Liver (tissue), 9 donors: Measurements from ENCODE around the gene FAM32A. TPM values are rescaled to one million over a fixed set of nuclear protein-coding genes. Genes with fewer than 3 reads are reported as not detected.

Source experiments
- DNase-seq: peaks from one replicate; pipeline ENCODE4 v3.0.0-alpha.2; 2017; ENCODE audit warnings: low spot score
- H3K27ac ChIP-seq, 2 donors: one replicate each; pipeline ENCODE4 v1.7.0; 2013; ENCODE audit warnings: inconsistent platforms in 2 of 2, low read length in 2 of 2, control low read depth in 1 of 2, low read depth in 1 of 2, mild to moderate bottlenecking in 1 of 2
- H3K27me3 ChIP-seq, 4 donors: one replicate each; pipeline versions ENCODE4 v1.6.1 to v1.7.0; 2013; ENCODE audit warnings: low read length in 3 of 4, inconsistent platforms in 1 of 4, mild to moderate bottlenecking in 1 of 4, moderate library complexity in 1 of 4; ENCODE audit not compliant: control insufficient read depth in 4 of 4, insufficient read depth in 4 of 4
- H3K36me3 ChIP-seq, 4 donors: one replicate each; pipeline versions ENCODE4 v1.6.1 to v1.7.0; 2013; ENCODE audit warnings: low read length in 3 of 4, mild to moderate bottlenecking in 3 of 4, low read depth in 1 of 4, moderate library complexity in 1 of 4; ENCODE audit not compliant: control insufficient read depth in 4 of 4, insufficient read depth in 3 of 4
- H3K4me1 ChIP-seq, 4 donors: one replicate each; pipeline versions ENCODE4 v1.6.1 to v1.7.0; 2013; ENCODE audit warnings: low read length in 3 of 4, mild to moderate bottlenecking in 3 of 4, moderate library complexity in 1 of 4; ENCODE audit not compliant: control insufficient read depth in 4 of 4, insufficient read depth in 4 of 4
- H3K4me3 ChIP-seq, 3 donors: one replicate each; pipeline versions ENCODE4 v1.6.1 to v1.7.0; 2013; ENCODE audit warnings: low read length in 3 of 3, control low read depth in 1 of 3, low read depth in 1 of 3, mild to moderate bottlenecking in 1 of 3
- H3K9ac ChIP-seq, 2 donors: one replicate each; pipeline ENCODE4 v1.7.0; 2013; ENCODE audit warnings: low read length in 2 of 2, mild to moderate bottlenecking in 2 of 2, moderate library complexity in 2 of 2, control low read depth in 1 of 2, low read depth in 1 of 2
- H3K9me3 ChIP-seq, 4 donors: one replicate each; pipeline versions ENCODE4 v1.6.1 to v1.7.0; 2013; ENCODE audit warnings: low read length in 3 of 4; ENCODE audit not compliant: control insufficient read depth in 4 of 4
- ATF3 ChIP-seq: IDR thresholded peaks from 2 replicates; pipeline ENCODE4 v1.6.1; 2016; ENCODE audit warnings: antibody characterized with exemption
- CTCF ChIP-seq: fragments of 150-350 bp; IDR thresholded peaks from 2 replicates; pipeline ENCODE4 v1.5.1; 2017; ENCODE audit warnings: improper control_type of control experiment, low read depth, low read length; ENCODE audit not compliant: missing input control
- FOXA1 ChIP-seq: IDR thresholded peaks from 2 replicates; pipeline ENCODE4 v1.6.1; 2016; ENCODE audit warnings: antibody characterized with exemption
- HNF4A ChIP-seq, 2 donors: conservative IDR thresholded peaks; 2 replicates each; pipeline ENCODE4 v1.6.1; 2016; ENCODE audit warnings: antibody characterized with exemption in 2 of 2, mild to moderate bottlenecking in 2 of 2
- HNF4G ChIP-seq: IDR thresholded peaks from 2 replicates; pipeline ENCODE4 v1.6.1; 2016; ENCODE audit warnings: antibody characterized with exemption
- NR2F2 ChIP-seq: IDR thresholded peaks from 2 replicates; pipeline ENCODE4 v1.6.1; 2016; ENCODE audit warnings: antibody characterized with exemption
- RAD21 ChIP-seq, 2 donors: IDR thresholded peaks; 2 replicates each; pipeline ENCODE4 v1.6.1; 2016; ENCODE audit warnings: antibody characterized with exemption in 2 of 2, mild to moderate bottlenecking in 2 of 2
- REST ChIP-seq: IDR thresholded peaks from 2 replicates; pipeline ENCODE4 v1.6.1; 2016; ENCODE audit warnings: antibody characterized with exemption, mild to moderate bottlenecking
- RXRA ChIP-seq, 2 donors: IDR thresholded peaks; 2 replicates each; pipeline ENCODE4 v1.6.1; 2017 to 2018; ENCODE audit warnings: antibody characterized with exemption in 2 of 2, mild to moderate bottlenecking in 1 of 2
- SP1 ChIP-seq: IDR thresholded peaks from 2 replicates; pipeline ENCODE4 v1.6.1; 2018; ENCODE audit warnings: antibody characterized with exemption, mild to moderate bottlenecking
- TAF1 ChIP-seq: conservative IDR thresholded peaks from 2 replicates; pipeline ENCODE4 v1.6.1; 2016; ENCODE audit warnings: antibody characterized with exemption, mild to moderate bottlenecking
- YY1 ChIP-seq: IDR thresholded peaks from 2 replicates; pipeline ENCODE4 v1.6.1; 2016; ENCODE audit warnings: antibody characterized with exemption, mild to moderate bottlenecking
- ZBTB33 ChIP-seq: IDR thresholded peaks from 2 replicates; pipeline ENCODE4 v1.6.1; 2016; ENCODE audit warnings: antibody characterized with exemption
- WGBS: extraction: QIAGEN DNeasy Blood & Tissue Kit; methylation state at CpG from one replicate; pipeline ENCODE4 v1.1.7; 2013; 5-methylcytosine and 5-hydroxymethylcytosine counted together
- polyA plus RNA-seq, 2 donors: library from polyadenylated mRNA; stranded (reverse) in 1 of 2; unstranded in 1 of 2; fragments of 200-250 nt in 1 of 2; fragments of >200 nt in 1 of 2; fragmentation: Nextera tagmentation in 1 of 2; extraction: Ambion mirVana in 1 of 2; gene quantifications; one replicate each; pipeline versions ENCODE4 v1.2.1 to v1.2.3, GENCODE V29; 2013 to 2015
- total RNA-seq, 2 donors: library from RNA; depleted of rRNA; stranded (reverse); fragments of >200 nt; gene quantifications; one replicate each; pipeline ENCODE4 v1.2.3, GENCODE V29; 2014
- donor health status: healthy.
- donor health status: healthy.
- donor health status: healthy.
- donor health status: healthy.
- donor health status: healthy.

FAM32A gene
- total and polyA plus RNA-seq, 4 donors: 46.2 to 60.2 (median 52.4) TPM

- Histone ChIP-seq H3K27me3 (no peaks in the 10 kb centered on the region), H3K27ac (peak overlapping the region in 1 of 2 donors; percentile 19), H3K9me3 (no peaks in the 10 kb centered on the region), H3K4me1 (peaks cover 29 to 73% (median 69%) of the 10 kb centered on the region in 4 donors), H3K9ac (no peak overlapping the region), H3K36me3 (peaks cover 12 to 37% (median 19%) of the 10 kb centered on the region in 4 donors), H3K4me3 (no peak overlapping the region)
- TF ChIP-seq ZBTB33 (no peak), YY1 (no peak), FOXA1 (no peak), CTCF (no peak), NR2F2 (no peak)
- 87% methylated on average over 5 of the region's 5 CpGs for WGBS
- no peak for DNase-seq
Measured at GRCh38 chr19:16204005-16204294, 18.7 kb downstream of the FAM32A start.

- H3K9ac ChIP-seq: no peak overlapping the region
- peaks cover 20 to 59% (median 54%) of the 10 kb centered on the region in 4 donors for H3K4me1 ChIP-seq
- peak; percentile 61 for DNase-seq
- no peaks in the 10 kb centered on the region for H3K9me3 ChIP-seq
- peak overlapping the region; percentile 38 to 47 for H3K27ac ChIP-seq
- TF ChIP-seq SP1 (peak; percentile 74), ATF3 (no peak), RXRA (IDR thresholded peaks at IDR 0.05) (peak; percentile 68 to 92), NR2F2 (peak; percentile 54), TAF1 (no peak), REST (no peak), HNF4G (no peak), HNF4A (conservative IDR thresholded peaks at IDR 0.05) (peak; percentile 58 to 78), RAD21 (IDR thresholded peaks at IDR 0.05) (peak in 1 of 2 donors; percentile 36)
- WGBS: 62% methylated on average over 11 of the region's 11 CpGs
- no peaks in the 10 kb centered on the region for H3K27me3 ChIP-seq
- no peak overlapping the region for H3K4me3 ChIP-seq
- peaks cover 13 to 50% (median 29%) of the 10 kb centered on the region in 4 donors for H3K36me3 ChIP-seq
Measured at GRCh38 chr19:16205205-16206045, 20.2 kb downstream of the FAM32A start.
